H1 (cell line): ENCODE data around the gene MSH2. TPM values are rescaled to one million over a fixed set of nuclear protein-coding genes. Genes with fewer than 3 reads are reported as not detected.

Experiments used
- CTCF ChIA-PET: fragments of 300-600 bp; sonication (Branson Sonifier 250); formaldehyde crosslinking; loops from one replicate; lab custom pipeline; 2021; ENCODE audit not compliant: partially characterized antibody; lab: Charles Lee
- POLR2A ChIA-PET: fragments of 300-600 bp; sonication (Branson Sonifier 250); formaldehyde crosslinking; loops from one replicate; lab custom pipeline; 2021; ENCODE audit warnings: inconsistent platforms; ENCODE audit not compliant: partially characterized antibody; lab: Charles Lee
- DNase-seq, 2 experiments: peaks; one replicate each; pipeline versions ENCODE4 v3.0.0 to v3.0.0-alpha.2; 2010 to 2022; ENCODE audit warnings: low spot score in 2 of 2, low read depth in 1 of 2, mixed read lengths in 1 of 2
- FAIRE-seq: peaks from 2 replicates; lab custom pipeline; 2011; peaks lifted over from hg19 to GRCh38; lab: Jason Lieb, UNC
- H2AFZ ChIP-seq: 2 replicates; pipeline ENCODE4 v1.8.1; 2012; ENCODE audit warnings: low read length, inconsistent platforms
- H2AK5ac ChIP-seq: 2 replicates; pipeline ENCODE4 v1.6.1; 2013; ENCODE audit warnings: low read depth, low read length
- H2BK120ac ChIP-seq: replicated peaks from 2 replicates; pipeline ENCODE3; 2013; ENCODE audit warnings: low read depth, low read length, inconsistent platforms
- H2BK12ac ChIP-seq: 2 replicates; pipeline ENCODE4 v1.6.1; 2013; ENCODE audit warnings: low read depth, low read length
- H2BK15ac ChIP-seq: 2 replicates; pipeline ENCODE4 v1.6.1; 2013; ENCODE audit warnings: low read length
- H2BK20ac ChIP-seq: 2 replicates; pipeline ENCODE4 v1.6.1; 2013; ENCODE audit warnings: low read length
- H2BK5ac ChIP-seq: 2 replicates; pipeline ENCODE4 v1.6.1; 2013; ENCODE audit warnings: low read depth, low read length
- H3K14ac ChIP-seq: 2 replicates; pipeline ENCODE4 v1.6.1; 2013; ENCODE audit warnings: inconsistent platforms; ENCODE audit not compliant: insufficient read length
- H3K18ac ChIP-seq: 2 replicates; pipeline ENCODE4 v1.6.1; 2013; ENCODE audit warnings: low read length; ENCODE audit errors: extremely low read depth
- H3K23ac ChIP-seq: 2 replicates; pipeline ENCODE4 v1.6.1; 2013; ENCODE audit warnings: inconsistent platforms; ENCODE audit not compliant: insufficient read length
- H3K23me2 ChIP-seq: 2 replicates; pipeline ENCODE4 v1.6.1; 2013; ENCODE audit warnings: low read depth, low read length
- H3K27ac ChIP-seq: 2 replicates; pipeline ENCODE4 v1.6.1; 2011; ENCODE audit warnings: low read depth, low read length, inconsistent platforms
- H3K27me3 ChIP-seq, 4 experiments: replicated peaks in 1 of 4; 1 replicate in 1 of 4; 2 replicates in 3 of 4; pipeline versions ENCODE4 v1.6.1 to v1.8.1; 2011 to 2013; ENCODE audit warnings: low read length in 3 of 4, mild to moderate bottlenecking in 3 of 4, inconsistent platforms in 2 of 4, mixed read lengths in 2 of 4, moderate library complexity in 1 of 4; ENCODE audit not compliant: control insufficient read depth in 3 of 4, insufficient read depth in 3 of 4; ENCODE audit errors: extremely low read depth in 1 of 4
- H3K36me3 ChIP-seq, 4 experiments: 2 replicates each; pipeline versions ENCODE4 v1.6.1 to v1.8.1; 2011 to 2013; ENCODE audit warnings: mild to moderate bottlenecking in 4 of 4, low read length in 3 of 4, moderate library complexity in 2 of 4, control low read depth in 1 of 4, inconsistent platforms in 1 of 4; ENCODE audit not compliant: insufficient read depth in 4 of 4, control insufficient read depth in 2 of 4
- H3K4ac ChIP-seq: replicated peaks from 2 replicates; pipeline ENCODE3; 2013; ENCODE audit warnings: low read length, low read depth, mixed read lengths, inconsistent platforms; ENCODE audit not compliant: insufficient read length
- H3K4me1 ChIP-seq, 4 experiments: replicated peaks in 1 of 4; 1 replicate in 1 of 4; 2 replicates in 3 of 4; pipeline versions ENCODE4 v1.6.1 to v1.8.1; 2011 to 2013; ENCODE audit warnings: low read length in 3 of 4, inconsistent platforms in 2 of 4, mixed read lengths in 1 of 4; ENCODE audit not compliant: insufficient read depth in 4 of 4, control insufficient read depth in 3 of 4
- H3K4me2 ChIP-seq, 2 experiments: 2 replicates each; pipeline versions ENCODE4 v1.6.1 to v1.8.1; 2011 to 2013; ENCODE audit warnings: low read depth in 2 of 2, low read length in 2 of 2, control low read depth in 1 of 2, inconsistent platforms in 1 of 2, mild to moderate bottlenecking in 1 of 2; ENCODE audit not compliant: insufficient read depth in 1 of 2
- H3K4me3 ChIP-seq, 4 experiments: fragments of 200-600, 300-600 bp in 1 of 4; sonication (generic), shearing (Covaris generic), sonication (Bioruptor Twin) in 1 of 4; 2 replicates each; pipeline versions ENCODE4 v1.5.1 to v1.8.1; 2011 to 2016; ENCODE audit warnings: low read length in 4 of 4, low read depth in 3 of 4, control low read depth in 2 of 4, inconsistent platforms in 2 of 4, mild to moderate bottlenecking in 2 of 4, mixed read lengths in 1 of 4, moderate library complexity in 1 of 4; ENCODE audit not compliant: insufficient read depth in 2 of 4; ENCODE audit errors: extremely low read depth in 1 of 4
- H3K56ac ChIP-seq: replicated peaks from 2 replicates; pipeline ENCODE3; 2013; ENCODE audit warnings: low read depth, mild to moderate bottlenecking, mixed read lengths, low read length, inconsistent platforms; ENCODE audit not compliant: insufficient read length
- H3K79me1 ChIP-seq: 2 replicates; pipeline ENCODE4 v1.6.1; 2013; ENCODE audit warnings: low read depth, low read length, control low read depth
- H3K79me2 ChIP-seq, 2 experiments: 2 replicates each; pipeline versions ENCODE4 v1.6.1 to v1.8.1; 2012 to 2013; ENCODE audit warnings: low read length in 2 of 2, mild to moderate bottlenecking in 2 of 2, inconsistent platforms in 1 of 2; ENCODE audit not compliant: insufficient read depth in 2 of 2, control insufficient read depth in 1 of 2
- H3K9ac ChIP-seq, 4 experiments: replicated peaks in 1 of 4; 1 replicate in 1 of 4; 2 replicates in 3 of 4; pipeline versions ENCODE4 v1.6.1 to v1.8.1; 2011 to 2013; ENCODE audit warnings: low read depth in 3 of 4, low read length in 3 of 4, control low read depth in 2 of 4, mild to moderate bottlenecking in 2 of 4, moderate library complexity in 2 of 4, inconsistent platforms in 1 of 4; ENCODE audit errors: extremely low read depth in 1 of 4
- H3K9me3 ChIP-seq, 2 experiments: 2 replicates each; pipeline versions ENCODE4 v1.6.1 to v1.8.1; 2012 to 2013; ENCODE audit warnings: mild to moderate bottlenecking in 2 of 2, moderate library complexity in 2 of 2, control low read depth in 1 of 2, inconsistent platforms in 1 of 2, low read depth in 1 of 2, low read length in 1 of 2, mixed read lengths in 1 of 2; ENCODE audit not compliant: insufficient read depth in 2 of 2
- H4K20me1 ChIP-seq, 2 experiments: replicated peaks in 1 of 2; 2 replicates each; pipeline versions ENCODE3 to v1.8.1; 2011 to 2013; ENCODE audit warnings: inconsistent platforms in 2 of 2, low read length in 2 of 2, mild to moderate bottlenecking in 1 of 2; ENCODE audit not compliant: insufficient read depth in 2 of 2, control insufficient read depth in 1 of 2
- H4K5ac ChIP-seq: 2 replicates; pipeline ENCODE4 v1.6.1; 2013; ENCODE audit warnings: low read length, low read depth, mixed read lengths, inconsistent platforms; ENCODE audit not compliant: insufficient read length
- H4K8ac ChIP-seq: 2 replicates; pipeline ENCODE4 v1.8.0; 2013; ENCODE audit warnings: mild to moderate bottlenecking, moderate library complexity, low read length, inconsistent platforms; ENCODE audit not compliant: insufficient read depth; ENCODE audit errors: extremely low read depth
- H4K91ac ChIP-seq: replicated peaks from 2 replicates; pipeline ENCODE3; 2013; ENCODE audit warnings: low read length, mixed read lengths, inconsistent platforms; ENCODE audit not compliant: insufficient read length
- EZH2 ChIP-seq: fragments of 200-600 bp; sonication (generic); IDR thresholded peaks from 2 replicates; pipeline ENCODE4 v1.7.1; 2012; ENCODE audit warnings: low read depth, mild to moderate bottlenecking, moderate library complexity, low read length, inconsistent platforms; ENCODE audit not compliant: severe bottlenecking
- JUND ChIP-seq: IDR thresholded peaks from 2 replicates; pipeline ENCODE4 v1.6.1; 2011; ENCODE audit warnings: mild to moderate bottlenecking, improper control_type of control experiment, low read length
- MAFK ChIP-seq: IDR thresholded peaks from 2 replicates; pipeline ENCODE4 v1.6.1; 2012; ENCODE audit warnings: low read depth, mild to moderate bottlenecking, improper control_type of control experiment, low read length
- POLR2AphosphoS5 ChIP-seq: IDR thresholded peaks from 2 replicates; pipeline ENCODE4 v1.6.1; 2011; ENCODE audit warnings: low read depth, low read length
- POU5F1 ChIP-seq: IDR thresholded peaks from 2 replicates; pipeline ENCODE4 v1.6.1; 2011; ENCODE audit warnings: low read depth, mild to moderate bottlenecking, low read length, moderate library complexity
- SIN3A ChIP-seq, 2 experiments: IDR thresholded peaks in 1 of 2; conservative IDR thresholded peaks in 1 of 2; 2 replicates each; pipeline ENCODE4 v1.6.1; 2011 to 2012; ENCODE audit warnings: low read length in 2 of 2, improper control_type of control experiment in 1 of 2, low read depth in 1 of 2, mild to moderate bottlenecking in 1 of 2
- SIRT6 ChIP-seq: IDR thresholded peaks from one replicate; pipeline ENCODE4 v1.7.1; 2012; ENCODE audit warnings: low read length, inconsistent platforms
- SP4 ChIP-seq: IDR thresholded peaks from 2 replicates; pipeline ENCODE4 v1.6.1; 2012; ENCODE audit warnings: low read length, inconsistent platforms
- SRF ChIP-seq: IDR thresholded peaks from 2 replicates; pipeline ENCODE4 v1.6.1; 2011; ENCODE audit warnings: mild to moderate bottlenecking, low read depth, low read length, moderate library complexity
- TAF1 ChIP-seq: IDR thresholded peaks from 2 replicates; pipeline ENCODE4 v1.6.1; 2011; ENCODE audit warnings: mild to moderate bottlenecking, low read depth, low read length
- WGBS, 2 experiments: shearing (Covaris generic) in 1 of 2; methylation state at CpG; one replicate each; pipeline versions ENCODE4 v1.1.6 to v1.1.7; 2013 to 2015; ENCODE audit warnings: low lambda C conversion rate in 2 of 2, mixed read lengths in 2 of 2, inconsistent platforms in 1 of 2, low coverage in 1 of 2, missing lambda C conversion rate in 1 of 2; ENCODE audit not compliant: insufficient replicate concordance in 2 of 2, insufficient coverage in 1 of 2, insufficient read length in 1 of 2; ENCODE audit errors: extremely low coverage in 1 of 2, missing lambda C conversion rate in 1 of 2; 5-methylcytosine and 5-hydroxymethylcytosine counted together
- polyA plus RNA-seq, 7 experiments: library from polyadenylated mRNA; depleted of rRNA in 3 of 7; stranded (reverse) in 5 of 7; unstranded in 2 of 7; fragments of >200 nt in 5 of 7; fragments of 200-250 nt in 2 of 7; gene quantifications; 1 replicate in 5 of 7; 2 replicates in 1 of 7; 4 replicates in 1 of 7; pipeline versions ENCODE4 v1.2.1 to v1.2.3, GENCODE V29; 2011 to 2013; ENCODE audit warnings: missing spikeins in 2 of 7, mixed read lengths in 2 of 7
- total RNA-seq: library from RNA; stranded (reverse); fragmentation: NEBNext Ultra II Directional; extraction: Animal tissue kit (Norgen Biotek cat#: 25700); gene quantifications from 2 replicates; pipeline ENCODE4 v1.2.1, GENCODE V29; 2021
- TF ChIP-seq, protein P1 (sequence below): IDR thresholded peaks from 2 replicates; pipeline ENCODE4 v1.6.1; 2011; ENCODE audit warnings: low read length, improper control_type of control experiment

Gene MSH2
- total and polyA plus RNA-seq, 2 of the 8 experiments (the other 6 are each of a cell fraction or from before 2014, with no cell fraction given), result 64.1 to 228 TPM

DNA sequence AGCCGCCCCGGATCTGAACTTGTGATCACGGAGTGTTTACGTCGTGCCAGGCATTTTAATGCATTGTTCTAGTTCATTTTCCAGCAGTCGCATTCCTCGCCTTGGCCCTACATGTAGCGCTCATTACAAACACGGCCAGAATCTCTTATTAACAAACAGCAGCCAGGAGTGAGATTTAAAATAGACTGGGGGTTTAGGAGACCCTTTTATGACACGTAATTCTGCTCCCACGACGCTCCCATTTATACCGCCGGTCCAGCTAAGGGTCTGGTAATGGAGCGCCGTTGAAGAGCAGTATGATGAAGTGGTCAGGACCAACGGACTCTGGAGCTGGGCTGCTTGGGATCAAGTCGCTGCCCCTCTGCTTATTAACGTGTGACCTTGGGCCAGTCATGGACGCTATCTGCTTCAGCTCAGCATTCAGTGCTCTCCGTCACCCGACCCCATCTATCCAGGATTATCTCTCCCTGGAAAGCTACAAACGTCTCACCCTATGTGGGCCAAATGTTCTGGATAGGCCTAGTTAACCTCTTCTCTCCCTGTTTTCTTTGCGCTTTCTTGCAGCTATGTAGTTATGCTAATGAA is 745 bp downstream of the MSH2 start:
- peak overlapping the region; percentile 93 for H3K27ac ChIP-seq
- no peak for FAIRE-seq
- TF ChIP-seq, protein P1, sequence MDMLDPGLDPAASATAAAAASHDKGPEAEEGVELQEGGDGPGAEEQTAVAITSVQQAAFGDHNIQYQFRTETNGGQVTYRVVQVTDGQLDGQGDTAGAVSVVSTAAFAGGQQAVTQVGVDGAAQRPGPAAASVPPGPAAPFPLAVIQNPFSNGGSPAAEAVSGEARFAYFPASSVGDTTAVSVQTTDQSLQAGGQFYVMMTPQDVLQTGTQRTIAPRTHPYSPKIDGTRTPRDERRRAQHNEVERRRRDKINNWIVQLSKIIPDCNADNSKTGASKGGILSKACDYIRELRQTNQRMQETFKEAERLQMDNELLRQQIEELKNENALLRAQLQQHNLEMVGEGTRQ, result no peak
- TF ChIP-seq POU5F1 (no peak), POLR2AphosphoS5 (peak; percentile 58; the same call in 1 of the 2 replicates), TAF1 (no peak), SRF (no peak), EZH2 (no peak), MAFK (no peak), SP4 (no peak), SIN3A (conservative IDR thresholded peaks at IDR 0.05 in 1 of 2, IDR thresholded peaks at IDR 0.05 in 1 of 2; ENCODE audit: low read depth in 1 of 2, low read length in 2 of 2) (no peak), JUND (no peak), SIRT6 (no peak)

More for the DNA sequence above, 745 bp downstream of the MSH2 start:
- CTCF ChIA-PET, result interaction anchor here (0.7 to 1.4 kb wide), 2 partner anchors 15 to 68 kb away, joined by 4 to 6 read pairs; no protein-coding TSS in a partner anchor
- H3K14ac ChIP-seq, result no peak overlapping the region
- H4K91ac ChIP-seq, result peak overlapping the region; percentile 76
- H3K27me3 ChIP-seq, result no peaks in the 10 kb centered on the region
- peaks cover 1 to 5% of the 10 kb centered on the region in 2 experiments for H4K20me1 ChIP-seq
- H3K4ac ChIP-seq, result no peak overlapping the region
- no peak overlapping the region; the same call in 1 of the 2 replicates for H2BK15ac ChIP-seq
- H3K36me3 ChIP-seq, result peaks cover 0 to 22% (median 10%) of the 10 kb centered on the region in 4 experiments; a peak in 2 of 8 replicates
- POLR2A ChIA-PET, result interaction anchor here (0.7 to 3.8 kb wide), 21 partner anchors 8 to 357 kb away, joined by 3 to 31 read pairs (median 4); no protein-coding TSS in a partner anchor
- no peak overlapping the region for H2AFZ ChIP-seq
- H2BK120ac ChIP-seq, result no peak overlapping the region
- peak overlapping the region; percentile 68 to 78 for H3K4me2 ChIP-seq
- H2BK5ac ChIP-seq, result peak overlapping the region; percentile 97
- no peak for DNase-seq
- H3K23ac ChIP-seq, result no peak overlapping the region
- no peak overlapping the region for H2BK20ac ChIP-seq
- 0 out of 2 replicates have a peak overlapping the region, but pooled peaks have one; percentile 86 for H2BK12ac ChIP-seq
- peak overlapping the region; percentile 96 for H3K56ac ChIP-seq
- peaks cover 3 to 12% (median 7%) of the 10 kb centered on the region in 4 experiments; a peak in 5 of 7 replicates for H3K4me1 ChIP-seq
- peaks cover 8% of the 10 kb centered on the region for H3K23me2 ChIP-seq
- H2AK5ac ChIP-seq, result no peak overlapping the region
- H3K79me1 ChIP-seq, result peaks cover 4% of the 10 kb centered on the region; the same call in 1 of the 2 replicates
- peak overlapping the region; percentile 87; the same call in 1 of the 2 replicates for H4K8ac ChIP-seq
- peaks cover 0 to 9% of the 10 kb centered on the region in 2 experiments; a peak in 3 of 4 replicates for H3K9me3 ChIP-seq
- H3K79me2 ChIP-seq, result peaks cover 36 to 57% of the 10 kb centered on the region in 2 experiments
- WGBS, 2 experiments, result 1% methylated on average over 23 of the region's 24 CpGs; no CpG with 5 or more reads in 1 of the 2 experiments
- H3K9ac ChIP-seq, result peak overlapping the region; percentile 81 to 93 (median 86)
- peak overlapping the region; percentile 67 to 92 (median 88) for H3K4me3 ChIP-seq
- H4K5ac ChIP-seq, result peak overlapping the region; percentile 5
- H3K18ac ChIP-seq, result peak overlapping the region; percentile 55; the same call in 1 of the 2 replicates
